HEK293T (cell line): ENCODE data around the gene KIF16B.

ENCODE experiments used
- LEF1 ChIP-seq: fragments of 450-650 bp; IDR thresholded peaks from 2 replicates; pipeline ENCODE4 v1.6.1; 2017; ENCODE audit warnings: mild to moderate bottlenecking, borderline replicate concordance
- SP1 ChIP-seq: fragments of 450-650 bp; IDR thresholded peaks from 2 replicates; pipeline ENCODE4 v1.6.1; 2017

- TF ChIP-seq LEF1 = no peak
- TF ChIP-seq SP1 = no peak
These were observed 38.0 kb downstream of the KIF16B start for GRCh38 chr20:16535277-16535676.
